ENCODE data around the gene LYPD6B.
"Not testable (repeated sequence)": the region's sequence is repeated elsewhere in the genome, so short reads cannot be mapped to it uniquely, and the experiment has no call there.

The LYPD6B gene

DNA sequence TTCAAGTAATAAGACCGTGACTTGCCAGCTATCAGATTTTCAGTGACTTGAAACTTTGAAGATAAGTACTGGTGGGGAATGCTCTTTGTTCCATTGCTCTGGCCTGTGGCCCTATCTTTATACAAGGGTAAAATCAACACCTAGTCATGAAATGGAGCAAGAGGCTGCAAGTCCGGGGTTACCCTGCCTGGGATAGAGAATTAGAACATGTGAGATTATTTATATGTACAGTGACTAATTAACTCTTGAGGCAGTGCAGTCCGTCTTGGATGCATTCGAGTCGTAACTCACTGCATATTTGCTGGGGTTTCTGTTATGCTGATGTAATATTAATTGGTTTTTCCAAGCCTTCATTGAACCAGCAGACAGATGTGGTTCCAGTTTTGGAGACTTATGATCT is 186.0 kb downstream of the LYPD6B start:
- TF ChIP-seq CTCF (conservative IDR thresholded peaks at IDR 0.05; ENCODE audit: low read depth, low read length), result no peak
- DNase-seq (ENCODE audit: low read depth), result no peak

DNA sequence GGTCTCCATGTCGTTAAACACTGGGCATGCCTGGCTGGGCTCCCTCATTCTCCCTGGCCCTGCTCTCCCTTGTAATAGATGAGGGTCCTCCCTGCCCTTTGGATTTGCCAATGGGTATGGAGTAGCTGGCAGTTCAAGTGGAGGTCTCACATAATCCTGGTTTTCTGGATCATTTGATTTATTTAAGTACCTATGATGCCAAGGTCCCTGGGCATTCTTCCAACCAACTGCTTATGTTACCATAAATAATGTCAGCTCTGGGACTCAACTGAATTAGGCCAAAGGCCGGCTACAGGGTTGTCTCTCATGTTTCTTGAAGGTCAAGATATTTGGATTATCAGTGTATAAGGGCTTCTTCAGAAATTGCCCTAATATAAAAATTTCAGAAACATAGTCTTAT is 186.9 kb downstream of the LYPD6B start:
- DNase-seq (ENCODE audit: low read depth), result peak; percentile 85
- TF ChIP-seq CTCF (conservative IDR thresholded peaks at IDR 0.05; ENCODE audit: low read depth, low read length), result no peak
- no peak overlapping the region for H3K4me3 ChIP-seq (ENCODE audit: low read length)

More for the DNA sequence above, 186.0 kb downstream of the LYPD6B start:
- no peak overlapping the region for H3K4me3 ChIP-seq (ENCODE audit: low read length)

DNA sequence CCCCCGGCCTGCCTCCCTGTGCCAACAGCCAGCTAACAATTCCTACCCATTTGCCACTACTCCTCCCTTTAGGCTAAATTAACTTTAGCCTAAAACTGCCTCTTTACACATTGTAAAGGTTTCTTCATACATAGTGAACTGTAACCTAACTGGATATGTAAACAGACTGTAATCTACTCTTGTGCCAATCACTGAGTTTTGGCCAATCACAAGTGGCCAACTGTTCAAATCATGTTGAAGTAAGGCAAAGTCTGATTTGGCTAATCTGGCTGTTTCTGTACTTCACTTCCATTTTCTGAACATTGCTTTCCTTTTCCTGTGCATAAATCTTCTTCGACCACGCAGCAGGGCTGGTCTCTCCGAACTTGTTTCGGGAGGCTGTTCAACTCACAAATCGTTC is 188.3 kb downstream of the LYPD6B start:
- no peak for TF ChIP-seq CTCF (conservative IDR thresholded peaks at IDR 0.05; ENCODE audit: low read depth, low read length)
- no peak overlapping the region for H3K4me3 ChIP-seq (ENCODE audit: low read length)
- DNase-seq (ENCODE audit: low read depth), result no peak

DNA sequence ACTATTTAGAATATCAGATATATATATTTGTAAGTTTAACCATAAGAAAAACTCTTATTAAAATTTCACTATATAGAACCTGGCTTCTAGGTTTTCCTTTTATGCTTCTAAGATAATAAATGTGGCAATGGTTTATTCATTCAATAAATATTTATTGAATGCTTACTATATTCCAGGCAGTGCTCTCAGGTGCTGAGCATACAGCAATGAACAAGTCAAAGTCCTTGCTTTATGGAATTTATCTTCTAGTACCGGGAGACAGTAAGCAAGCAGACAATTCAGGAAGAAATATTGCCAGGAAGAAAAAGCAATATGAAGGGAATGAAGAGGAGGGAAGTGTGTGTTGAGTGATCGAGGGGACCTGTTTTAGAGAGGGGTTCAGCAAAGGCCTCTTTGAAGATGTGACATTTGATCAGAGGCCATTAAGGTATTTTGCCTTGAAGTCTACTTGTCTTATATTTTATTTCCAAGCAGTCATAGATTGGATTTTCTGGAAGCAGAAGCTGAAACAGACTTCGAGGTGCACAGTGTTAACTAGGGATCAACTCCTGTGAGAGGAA is 197.4 kb downstream of the LYPD6B start:
- no peak overlapping the region for H3K4me3 ChIP-seq (ENCODE audit: low read length)
- TF ChIP-seq CTCF (conservative IDR thresholded peaks at IDR 0.05; ENCODE audit: low read depth, low read length), result no peak
- DNase-seq (ENCODE audit: low read depth), result no peak

DNA sequence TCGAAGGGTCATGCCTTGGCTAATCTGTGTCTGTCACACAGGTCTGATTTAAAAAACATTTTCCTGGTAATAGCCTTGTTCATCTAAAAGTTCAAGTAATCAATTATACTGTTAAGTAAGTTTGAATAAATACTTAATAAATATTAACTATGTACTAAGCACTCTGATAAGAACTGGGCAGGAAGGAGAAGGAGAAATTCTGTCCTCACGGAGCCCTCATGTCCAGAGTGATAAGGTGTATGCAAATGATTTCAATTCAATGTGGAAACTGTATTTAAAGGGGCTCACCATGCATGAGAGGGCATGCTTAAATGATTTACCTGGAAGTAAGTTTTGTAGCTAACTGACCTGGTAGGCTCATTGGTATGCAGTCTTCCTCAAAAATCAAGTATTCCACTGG is 197.9 kb downstream of the LYPD6B start:
- H3K4me3 ChIP-seq (ENCODE audit: low read length), result no peak overlapping the region
- no peak for DNase-seq (ENCODE audit: low read depth)
- TF ChIP-seq CTCF (conservative IDR thresholded peaks at IDR 0.05; ENCODE audit: low read depth, low read length), result no peak

- no peak overlapping the region for H3K4me3 ChIP-seq (ENCODE audit: low read length)
- no peak for DNase-seq (ENCODE audit: low read depth)
- TF ChIP-seq CTCF (conservative IDR thresholded peaks at IDR 0.05; ENCODE audit: low read depth, low read length), result no peak
These were observed 207.7 kb downstream of the LYPD6B start for GRCh38 chr2:149246186-149246585.

DNA sequence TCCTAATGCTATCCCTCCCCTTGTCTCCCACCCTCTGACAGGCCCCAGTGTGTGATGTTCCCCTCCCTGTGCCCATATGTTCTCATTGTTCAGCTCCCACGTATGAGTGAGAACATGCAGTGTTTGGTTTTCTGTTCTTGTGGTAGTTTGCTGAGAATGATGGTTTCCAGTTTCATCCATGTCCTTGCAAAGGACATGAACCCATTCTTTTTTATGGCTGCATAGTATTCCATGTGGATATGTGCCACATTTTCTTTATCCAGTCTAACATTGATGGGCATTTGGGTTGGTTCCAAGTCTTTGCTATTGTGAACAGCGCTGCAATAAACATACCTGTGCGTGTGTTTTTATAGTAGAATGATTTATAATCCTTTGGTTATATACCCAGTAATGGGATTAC is 212.9 kb downstream of the LYPD6B start:
- DNase-seq (ENCODE audit: low read depth); H3K4me3 ChIP-seq (ENCODE audit: low read length): not testable (repeated sequence)

- H3K4me3 ChIP-seq (ENCODE audit: low read length); DNase-seq (ENCODE audit: low read depth): not testable (repeated sequence)
These were observed 218.4 kb downstream of the LYPD6B start for GRCh38 chr2:149256877-149257276.
